NCI-H1105 treated with DMSO at 0.1 percent for 48 hours (cell line): Measurements from ENCODE around the gene RPS19.
"Not testable (repeated sequence)": the region's sequence is repeated elsewhere in the genome, so short reads cannot be mapped to it uniquely, and the experiment has no call there.

ENCODE experiments used
- DNase-seq: peaks from one replicate; lab custom pipeline; 2025; lab: John Stamatoyannopoulos, UW

RPS19 gene

DNA sequence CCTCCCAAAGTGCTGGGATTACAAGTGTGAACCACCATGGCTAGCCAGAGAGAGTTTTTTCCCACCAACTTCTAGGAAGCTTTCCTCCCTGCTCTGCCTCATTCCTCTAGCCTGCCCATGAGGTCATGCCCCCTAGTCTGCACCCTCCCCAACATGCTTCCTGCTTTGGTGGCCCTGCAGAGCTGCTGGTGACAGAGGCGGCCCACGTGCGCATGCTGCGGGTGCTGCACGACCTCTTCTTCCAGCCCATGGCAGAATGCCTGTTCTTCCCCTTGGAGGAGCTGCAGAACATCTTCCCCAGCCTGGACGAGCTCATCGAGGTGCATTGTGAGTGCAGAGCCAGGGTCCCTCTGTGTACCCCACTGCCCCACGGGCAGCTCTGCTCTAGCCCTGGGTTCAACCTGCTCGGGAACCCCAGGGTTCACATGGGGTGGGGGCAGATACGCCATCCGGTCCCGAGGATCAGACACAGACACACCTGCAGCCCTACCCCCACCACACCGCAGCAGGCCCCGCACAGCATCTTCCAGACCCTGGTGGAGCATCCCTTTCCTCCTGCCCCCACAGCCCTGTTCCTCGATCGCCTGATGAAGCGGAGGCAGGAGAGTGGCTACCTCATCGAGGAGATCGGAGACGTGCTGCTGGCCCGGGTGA is 41.8 kb downstream of the RPS19 start:
- DNase-seq: no peak

DNA sequence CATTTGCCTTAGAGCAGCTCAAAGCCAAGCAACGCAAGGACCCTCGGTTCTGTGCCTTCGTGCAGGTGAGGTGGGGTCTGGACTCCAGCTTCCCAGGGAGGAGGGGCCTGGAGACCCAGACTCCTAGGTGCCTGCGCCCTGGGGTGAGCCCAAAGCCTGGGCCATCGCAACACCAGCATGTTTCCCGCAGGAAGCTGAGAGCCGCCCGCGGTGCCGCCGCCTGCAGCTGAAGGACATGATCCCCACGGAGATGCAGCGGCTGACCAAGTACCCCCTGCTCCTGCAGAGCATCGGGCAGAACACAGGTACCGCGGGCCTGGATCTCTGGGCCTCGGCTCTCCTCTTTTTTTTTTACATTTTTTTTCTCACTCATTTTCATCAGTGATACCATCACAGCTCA is 42.5 kb downstream of the RPS19 start:
- DNase-seq: no peak

DNA sequence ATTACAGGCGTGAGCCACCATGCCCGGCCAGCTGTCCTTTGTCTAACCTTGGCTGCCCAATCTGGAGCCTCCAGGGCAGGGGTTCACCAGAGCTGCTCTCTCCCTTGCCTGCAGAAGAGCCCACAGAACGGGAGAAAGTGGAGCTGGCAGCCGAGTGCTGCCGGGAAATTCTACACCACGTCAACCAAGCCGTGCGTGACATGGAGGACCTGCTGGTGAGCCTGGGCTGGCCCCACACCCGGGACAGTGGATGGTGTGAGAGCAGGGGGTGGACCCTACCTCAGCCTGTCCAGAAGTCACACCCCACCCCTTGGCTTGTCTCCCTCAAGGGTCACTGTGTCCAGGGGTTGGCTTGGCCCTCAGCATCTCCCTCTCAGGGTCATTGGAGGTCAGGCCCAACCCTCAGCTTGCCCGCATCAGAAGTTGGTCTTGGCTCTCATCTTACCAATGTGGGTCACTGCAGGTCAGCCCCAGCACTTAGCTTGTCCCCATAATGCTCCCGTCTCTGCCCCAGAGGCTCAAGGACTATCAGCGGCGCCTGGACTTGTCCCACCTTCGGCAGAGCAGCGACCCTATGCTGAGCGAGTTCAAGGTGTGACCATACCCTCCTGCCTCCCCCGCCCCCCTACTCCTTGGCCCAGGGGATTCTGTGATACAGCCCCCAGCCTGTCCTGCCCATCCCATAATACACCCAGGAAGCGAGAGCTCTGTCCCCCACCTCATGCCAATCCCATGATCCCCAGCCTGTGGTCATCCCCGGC is 43.3 kb downstream of the RPS19 start:
- no peak for DNase-seq

DNA sequence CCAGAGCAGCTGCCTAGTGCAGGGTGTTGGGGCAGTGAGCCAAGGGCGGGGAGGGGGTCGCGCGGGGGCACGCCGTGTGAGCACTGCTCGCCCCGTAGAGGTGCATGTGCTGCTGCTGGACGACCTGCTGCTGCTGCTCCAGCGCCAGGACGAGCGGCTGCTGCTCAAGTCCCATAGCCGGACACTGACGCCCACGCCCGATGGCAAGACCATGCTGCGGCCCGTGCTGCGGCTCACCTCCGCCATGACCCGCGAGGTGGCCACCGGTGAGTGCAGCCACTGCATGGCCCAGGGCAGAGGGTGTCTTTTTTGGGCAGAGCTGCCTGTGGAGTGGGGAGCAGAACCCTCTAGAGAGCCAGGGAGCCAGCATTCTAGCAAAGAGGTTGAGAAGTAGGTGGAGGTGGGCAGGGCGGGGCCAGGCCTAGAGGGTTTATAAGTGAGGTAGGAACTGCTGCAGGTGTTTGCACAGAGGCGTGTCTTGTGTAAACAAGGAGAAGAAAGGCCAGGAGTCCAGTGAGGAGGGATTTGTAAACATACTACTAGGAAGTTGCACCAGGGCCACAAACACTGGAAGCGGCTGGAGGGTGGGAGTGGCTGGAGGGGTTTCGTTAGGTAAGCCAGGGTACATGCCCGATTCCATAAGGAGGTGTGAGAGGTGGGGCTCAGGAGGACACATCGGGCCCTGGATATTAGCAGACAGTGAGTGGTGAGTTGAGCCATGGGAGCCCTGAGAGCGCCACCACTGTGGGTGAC is 44.2 kb downstream of the RPS19 start:
- peak; percentile 89 for DNase-seq

DNA sequence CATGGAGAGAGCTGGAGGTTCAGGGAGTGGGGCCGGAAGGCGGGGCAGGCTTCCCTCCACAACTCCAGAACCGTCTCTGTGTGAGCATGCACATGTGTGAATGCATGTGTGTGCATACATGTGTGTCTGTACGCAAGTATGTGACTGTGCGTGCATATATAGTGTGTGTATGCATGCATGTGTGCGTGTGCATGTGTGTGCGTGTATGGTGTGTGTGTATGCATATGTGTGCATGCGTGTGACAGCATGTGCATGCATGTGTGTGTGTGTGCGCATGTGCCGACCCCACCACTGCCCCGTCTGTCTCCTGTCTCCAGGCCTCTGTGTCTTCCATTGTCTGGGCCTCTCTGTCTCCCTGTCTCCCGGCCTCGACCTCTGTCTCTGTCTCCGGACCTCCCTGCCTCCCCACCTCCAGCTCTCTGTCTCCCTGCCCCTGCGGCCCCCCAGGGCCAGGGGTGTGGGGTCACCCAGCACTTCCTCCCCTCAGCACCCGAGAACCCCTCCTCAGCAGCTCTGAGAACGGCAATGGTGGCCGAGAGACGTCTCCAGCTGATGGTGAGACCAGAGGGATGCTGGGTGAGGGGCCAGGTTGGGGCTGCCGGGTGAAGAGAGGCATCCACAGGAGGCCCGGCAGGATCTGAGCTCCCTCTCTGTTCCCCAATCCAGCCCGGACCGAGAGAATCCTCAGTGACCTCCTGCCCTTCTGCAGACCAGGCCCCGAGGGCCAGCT is 45.4 kb downstream of the RPS19 start:
- DNase-seq: no peak

DNA sequence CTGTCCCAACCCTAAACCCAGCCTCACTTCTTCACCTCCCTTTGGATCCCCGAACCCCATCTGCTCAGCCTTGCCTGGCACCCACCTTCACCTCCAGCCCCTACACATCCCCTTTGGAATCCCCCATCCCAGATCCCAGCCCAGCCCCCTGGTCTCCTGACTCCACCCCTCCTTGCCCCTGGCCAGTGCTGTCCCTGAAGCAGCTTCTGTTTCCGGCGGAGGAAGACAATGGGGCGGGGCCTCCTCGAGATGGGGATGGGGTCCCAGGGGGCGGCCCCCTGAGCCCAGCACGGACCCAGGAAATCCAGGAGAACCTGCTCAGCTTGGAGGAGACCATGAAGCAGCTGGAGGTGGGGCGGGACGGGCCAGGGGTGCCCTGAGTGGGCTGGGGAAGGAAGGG is 46.2 kb downstream of the RPS19 start:
- DNase-seq: no peak

DNA sequence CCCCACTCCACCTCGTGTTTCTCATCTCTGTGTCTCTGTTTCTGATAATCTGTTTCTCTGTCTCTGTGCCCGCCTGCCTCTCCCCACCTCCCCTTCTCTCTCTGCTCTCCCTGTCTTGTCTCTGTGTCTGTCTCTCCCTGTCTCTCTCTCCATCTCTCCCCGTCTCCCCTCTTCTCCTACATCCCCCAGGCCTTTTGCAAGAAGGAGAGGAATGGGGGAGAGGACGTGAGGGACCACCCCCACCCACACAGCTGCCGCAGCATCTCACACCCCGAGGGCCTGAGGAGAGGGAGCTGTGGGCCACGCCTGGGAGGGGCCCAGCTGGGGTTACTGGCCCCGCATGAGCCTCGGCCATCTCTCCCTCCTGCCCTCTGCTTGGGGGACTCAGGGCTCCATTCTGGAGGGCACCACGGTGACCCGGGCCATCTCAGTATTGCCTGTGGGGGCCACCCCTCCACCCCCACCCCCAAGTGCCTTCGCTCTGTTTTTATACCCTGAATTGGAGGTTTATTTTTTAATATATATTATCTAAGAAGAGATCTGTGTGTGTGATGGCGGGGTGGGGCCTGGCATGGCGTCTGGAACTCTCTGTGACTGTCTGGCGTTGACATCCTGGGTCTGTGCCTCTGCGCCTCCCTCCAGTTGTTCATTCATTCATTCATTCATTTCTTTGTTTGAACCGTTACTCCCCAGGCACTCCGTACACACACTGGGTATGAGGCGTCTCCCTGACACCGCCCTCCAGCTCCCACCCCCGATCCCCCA is 47.0 kb downstream of the RPS19 start:
- DNase-seq: no peak

DNA sequence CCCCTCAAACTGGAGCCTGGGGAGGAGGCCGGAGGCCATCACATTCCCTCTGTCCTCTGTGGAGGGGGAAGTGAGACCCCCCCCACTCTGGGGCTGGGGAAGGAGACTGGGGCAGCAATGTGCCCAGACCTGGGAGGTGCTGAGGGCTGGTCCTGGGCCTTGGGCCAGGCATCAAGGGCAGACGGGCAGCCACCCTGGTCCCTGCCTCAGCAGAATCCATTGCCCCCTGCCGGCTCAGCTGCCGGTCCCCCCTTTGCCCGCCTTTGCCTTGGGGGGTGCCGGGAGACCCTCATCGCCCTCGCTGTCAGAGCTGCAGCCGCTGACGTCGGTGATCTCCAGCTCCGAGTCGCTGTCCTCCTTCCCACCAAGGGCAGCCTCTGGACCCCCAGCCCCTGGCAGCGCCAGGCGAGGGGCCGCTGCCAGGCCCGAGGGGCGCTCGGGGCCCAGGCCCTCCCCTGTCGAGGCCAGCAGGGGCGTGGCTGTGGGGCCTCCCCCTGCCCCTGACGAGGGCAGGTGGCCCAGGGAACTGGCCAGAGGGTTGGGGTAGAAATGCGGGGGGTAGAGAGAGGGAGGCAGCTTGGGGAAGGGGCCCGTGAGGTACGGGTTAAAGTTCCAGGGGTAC is 48.0 kb downstream of the RPS19 start:
- DNase-seq: no peak

DNA sequence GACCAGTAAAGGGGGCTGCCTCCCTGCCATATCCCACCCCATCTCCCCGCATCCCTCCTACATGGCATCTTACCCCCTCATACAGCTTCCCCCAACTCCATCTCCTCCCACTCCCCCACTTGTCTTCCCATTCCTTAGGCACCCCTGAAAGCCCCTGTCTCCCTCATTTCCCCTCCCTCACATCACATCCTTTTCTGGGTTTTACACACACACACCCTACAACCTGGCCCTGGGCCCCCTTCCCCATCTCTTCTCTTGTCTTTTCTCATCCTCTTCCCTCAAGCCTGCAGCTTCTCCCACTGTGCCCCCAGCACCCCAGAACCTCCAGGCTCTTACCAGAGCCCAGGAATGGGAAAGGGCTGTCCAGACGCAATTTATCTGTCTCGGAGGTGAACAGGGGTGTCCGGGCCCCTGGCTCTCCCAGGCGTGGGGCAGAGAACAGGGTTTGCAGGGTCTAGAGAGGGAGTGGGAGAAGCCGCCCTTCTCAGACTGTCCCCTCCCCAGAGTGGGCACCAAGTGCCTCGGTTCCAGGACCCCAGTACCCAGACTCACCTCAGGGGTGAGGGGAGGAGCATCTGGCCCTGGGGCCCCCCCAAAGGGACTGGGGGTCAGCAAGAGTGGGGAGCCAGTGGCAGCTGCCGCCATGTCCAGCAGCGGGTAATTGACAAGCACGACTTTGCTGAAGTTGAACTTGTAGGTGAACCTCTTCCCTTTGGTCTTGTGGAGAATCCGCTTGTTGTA is 48.8 kb downstream of the RPS19 start:
- no peak for DNase-seq

DNA sequence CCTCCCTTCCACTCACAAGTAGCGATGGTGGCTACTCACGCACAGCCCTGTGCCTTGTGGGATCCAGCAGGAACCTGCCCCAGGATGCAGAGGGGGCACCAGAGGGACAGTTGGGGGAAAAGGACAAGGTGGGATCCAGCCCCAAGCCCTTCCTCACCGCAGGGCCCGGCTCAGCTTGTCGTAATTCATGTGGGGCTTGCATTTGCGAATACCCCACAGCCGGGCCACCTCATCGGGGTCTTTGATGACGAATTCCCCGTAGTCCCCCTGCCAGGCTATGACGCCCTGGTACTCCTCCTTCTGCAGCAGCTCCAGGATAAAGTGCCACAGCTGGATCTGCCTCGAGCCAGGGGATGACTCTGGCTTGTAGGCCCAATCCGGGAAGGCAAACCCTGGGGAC is 49.7 kb downstream of the RPS19 start:
- no peak for DNase-seq

DNA sequence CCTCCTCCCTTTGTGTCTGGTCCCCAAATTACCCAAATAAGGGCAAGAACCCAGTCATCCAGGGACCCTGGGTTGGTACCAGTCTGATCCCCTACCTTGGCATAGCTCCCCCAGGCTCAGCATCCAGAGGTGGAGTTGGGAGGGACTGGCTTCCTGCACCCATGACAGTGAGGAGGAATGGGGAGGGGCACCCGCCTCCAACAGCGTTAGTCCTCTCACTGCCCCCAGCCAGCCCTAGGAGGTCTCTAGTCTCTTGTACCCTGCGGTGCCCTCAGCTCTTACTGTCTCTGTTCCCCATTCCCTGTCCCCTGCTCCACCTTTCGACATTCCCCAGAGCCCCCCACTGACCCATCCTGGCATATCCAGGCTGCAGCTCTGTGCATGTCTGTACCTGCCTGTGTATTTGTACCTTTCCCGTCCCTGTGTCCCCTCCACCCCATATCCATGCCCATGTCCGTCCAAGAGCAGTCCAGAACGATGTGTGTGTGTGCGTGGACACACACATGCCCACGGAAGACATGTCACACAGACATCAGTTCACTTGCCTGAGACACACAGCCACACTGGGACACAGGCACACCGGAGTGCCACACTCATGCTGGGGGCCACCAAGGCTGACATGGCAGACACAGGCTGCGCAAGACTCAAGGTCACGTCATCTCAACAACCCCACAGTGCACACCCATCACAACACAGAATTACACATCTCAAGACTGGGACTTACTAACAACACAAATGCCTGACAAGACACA is 50.4 kb downstream of the RPS19 start:
- no peak for DNase-seq

DNA sequence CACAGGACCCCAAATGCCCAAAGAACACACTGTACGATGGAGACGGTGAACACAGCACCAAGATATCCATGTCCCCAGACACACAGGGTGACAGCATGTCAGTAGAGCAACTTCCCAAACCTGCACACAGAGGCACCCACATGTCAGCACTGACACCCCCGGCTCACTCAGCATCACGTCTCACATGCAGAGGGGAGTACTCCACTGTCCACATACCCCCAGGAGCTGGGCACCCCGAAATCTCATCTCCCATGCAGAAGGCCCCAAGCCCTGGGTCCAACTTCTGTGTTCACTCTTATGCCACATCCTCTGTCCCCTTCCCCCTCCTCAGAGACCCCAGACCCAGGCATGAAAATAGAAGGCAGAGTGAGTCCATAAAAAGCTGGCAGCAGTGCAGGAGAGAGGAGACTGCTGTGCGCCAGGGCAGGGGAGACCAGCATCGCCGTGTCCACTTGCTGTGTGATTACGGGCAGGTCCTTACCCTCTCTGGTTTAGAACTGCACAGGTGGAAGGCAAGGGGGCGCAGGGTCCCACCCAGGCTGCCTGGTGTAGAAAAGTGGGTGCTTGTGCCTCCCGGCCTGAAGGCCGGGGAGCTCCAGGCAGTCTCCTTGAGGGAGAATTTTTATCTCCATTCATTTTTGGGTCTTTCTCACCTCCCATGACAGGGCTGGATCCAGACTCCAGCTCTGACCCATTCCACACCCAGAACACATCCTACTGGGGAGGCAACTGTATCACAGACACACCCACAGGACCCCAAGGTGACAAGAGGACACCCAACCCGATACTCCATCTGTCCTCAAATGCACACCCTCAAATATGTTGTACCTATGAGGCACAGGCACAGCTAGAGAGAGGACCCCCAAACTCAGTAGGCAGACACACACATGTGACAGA is 51.2 kb downstream of the RPS19 start:
- DNase-seq: no peak

DNA sequence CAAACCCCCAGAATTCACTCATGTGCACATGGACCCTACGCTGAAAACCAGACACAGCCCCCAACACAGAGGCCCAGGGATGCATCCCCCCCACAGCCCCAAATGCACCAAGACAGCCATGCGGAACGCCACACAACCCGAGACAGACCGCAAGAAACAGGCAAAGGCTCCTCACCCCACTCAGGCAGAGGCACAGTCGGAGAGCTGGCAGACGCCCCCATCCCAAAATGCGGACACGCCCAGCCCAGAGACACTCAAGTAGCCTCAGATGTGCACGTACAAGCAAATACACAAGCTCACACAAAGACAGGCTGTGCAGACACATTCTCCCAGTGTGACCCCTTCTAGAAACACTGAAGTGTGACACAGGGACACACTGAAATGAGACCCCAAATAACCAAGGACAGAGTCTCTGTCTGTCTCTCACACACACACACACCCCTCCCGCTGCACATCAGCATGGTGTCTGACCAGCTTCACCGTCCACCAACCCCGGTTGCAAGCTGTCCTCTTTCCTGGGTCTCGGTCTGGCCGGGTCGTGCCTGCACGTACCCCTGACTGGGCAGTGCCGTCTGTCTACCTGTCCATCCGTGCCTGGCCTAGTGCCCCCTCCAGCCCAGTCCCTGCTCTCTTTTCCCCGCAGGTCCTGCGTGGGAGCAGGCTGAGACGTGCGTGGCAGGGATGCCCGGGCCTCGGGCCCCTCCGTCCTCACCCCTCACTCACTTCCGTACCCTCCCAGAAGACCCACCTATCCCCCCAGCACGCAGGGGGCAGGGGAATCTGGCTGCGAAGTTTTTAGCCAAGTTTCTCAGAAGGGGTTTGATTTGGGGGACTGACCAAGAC is 52.1 kb downstream of the RPS19 start:
- DNase-seq: no peak

DNA sequence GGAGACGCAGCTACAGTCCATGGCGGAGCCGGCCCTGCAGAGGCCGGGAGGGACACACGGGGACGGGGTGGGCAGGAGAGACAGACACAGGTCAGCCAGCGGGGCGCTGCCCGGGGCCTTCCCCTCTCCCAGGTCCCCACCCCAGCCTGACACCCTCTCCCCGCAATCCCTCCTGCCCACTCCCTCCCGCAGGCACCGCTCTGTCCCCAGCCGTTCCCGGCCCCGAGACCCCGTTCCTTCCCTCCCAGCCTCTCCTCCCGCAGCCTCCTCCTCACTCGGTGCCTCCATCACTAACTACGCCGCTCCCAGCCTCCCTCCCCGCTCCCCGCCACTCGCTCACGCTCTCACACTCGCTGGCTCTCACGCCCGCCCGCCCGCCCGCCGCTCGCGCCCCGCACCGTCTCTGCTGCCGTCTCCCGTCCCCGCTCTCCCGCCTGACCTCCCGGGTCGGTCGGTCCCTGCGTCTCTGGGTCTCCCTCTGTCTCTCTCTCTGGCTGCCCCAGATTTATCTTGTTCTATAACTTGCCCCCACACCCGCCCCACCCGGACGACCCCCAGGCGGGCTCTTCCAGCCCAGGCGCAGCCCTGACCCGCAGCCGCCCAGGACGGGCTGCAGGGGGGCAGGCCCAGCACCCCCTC is 53.0 kb downstream of the RPS19 start:
- no peak for DNase-seq

DNA sequence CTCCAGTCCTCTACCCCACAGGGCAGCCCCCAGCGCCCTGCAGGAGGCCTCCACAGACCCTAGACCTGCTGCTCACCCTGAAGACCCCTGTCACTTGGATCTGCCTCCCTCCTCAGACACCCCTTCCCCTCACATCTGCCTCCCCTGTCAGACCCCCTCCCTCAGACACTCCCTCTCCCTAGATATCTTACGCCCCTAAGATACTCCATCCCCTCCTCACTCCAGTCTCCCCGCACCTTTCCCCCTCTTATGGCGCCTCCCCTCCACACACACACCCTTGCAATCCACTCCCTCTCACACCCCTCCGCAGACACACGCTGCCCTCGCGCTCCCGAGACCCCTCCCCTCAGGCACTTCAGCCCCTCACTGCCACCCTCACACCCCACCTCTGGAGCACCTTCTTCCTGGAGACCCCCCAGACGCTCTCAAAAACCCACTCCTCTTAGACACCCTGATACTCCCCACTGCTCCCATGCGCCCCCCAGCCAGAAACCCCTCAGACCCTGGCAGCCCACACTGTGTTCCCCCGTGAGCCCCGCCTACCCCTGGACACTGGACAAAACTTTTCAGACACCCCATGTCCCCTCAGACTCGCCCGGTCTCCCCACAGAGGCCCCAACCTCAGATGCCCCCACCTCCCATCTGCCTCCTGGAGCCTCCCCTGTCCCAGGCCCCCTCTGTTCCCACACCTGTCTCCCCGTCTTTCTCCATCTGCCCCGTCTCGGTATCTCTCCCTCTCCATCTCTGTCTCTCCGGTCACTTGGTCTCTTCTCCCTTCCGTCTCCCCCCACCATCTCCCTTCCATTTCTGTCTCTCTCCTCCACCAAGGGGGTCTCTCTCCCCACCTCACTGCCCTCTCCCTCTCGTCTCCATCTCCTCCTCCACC is 53.7 kb downstream of the RPS19 start:
- no peak for DNase-seq

DNA sequence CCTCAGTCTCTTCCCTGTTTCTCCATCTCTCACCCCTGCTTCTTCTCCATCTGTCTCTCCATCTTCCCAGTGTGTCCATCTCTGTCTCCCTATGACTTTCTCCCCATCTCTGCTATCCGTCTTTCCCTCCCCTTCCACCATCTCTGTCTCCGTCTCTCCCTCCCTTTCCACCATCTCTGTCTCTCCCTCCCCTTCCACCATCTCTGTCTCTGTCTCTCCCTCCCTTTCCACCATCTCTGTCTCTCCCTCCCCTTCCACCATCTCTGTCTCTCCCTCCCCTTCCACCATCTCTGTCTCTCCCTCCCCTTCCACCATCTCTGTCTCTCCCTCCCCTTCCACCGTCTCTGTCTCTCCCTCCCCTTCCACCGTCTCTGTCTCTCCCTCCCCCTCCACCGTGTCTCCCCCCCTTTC is 54.4 kb downstream of the RPS19 start:
- DNase-seq: not testable (repeated sequence)
